ENCODE measurements around the gene FNIP1. TPM values are rescaled to one million over a fixed set of nuclear protein-coding genes. Genes with fewer than 3 reads are reported as not detected.
"Not testable (repeated sequence)": the region's sequence is repeated elsewhere in the genome, so short reads cannot be mapped to it uniquely, and the experiment has no call there.

FNIP1 gene
- polyA plus RNA-seq, 1 donor, result 21.4 TPM

- no peak for DNase-seq
Measured at GRCh38 chr5:131751506-131751905, 45.3 kb downstream of the FNIP1 start.

DNA sequence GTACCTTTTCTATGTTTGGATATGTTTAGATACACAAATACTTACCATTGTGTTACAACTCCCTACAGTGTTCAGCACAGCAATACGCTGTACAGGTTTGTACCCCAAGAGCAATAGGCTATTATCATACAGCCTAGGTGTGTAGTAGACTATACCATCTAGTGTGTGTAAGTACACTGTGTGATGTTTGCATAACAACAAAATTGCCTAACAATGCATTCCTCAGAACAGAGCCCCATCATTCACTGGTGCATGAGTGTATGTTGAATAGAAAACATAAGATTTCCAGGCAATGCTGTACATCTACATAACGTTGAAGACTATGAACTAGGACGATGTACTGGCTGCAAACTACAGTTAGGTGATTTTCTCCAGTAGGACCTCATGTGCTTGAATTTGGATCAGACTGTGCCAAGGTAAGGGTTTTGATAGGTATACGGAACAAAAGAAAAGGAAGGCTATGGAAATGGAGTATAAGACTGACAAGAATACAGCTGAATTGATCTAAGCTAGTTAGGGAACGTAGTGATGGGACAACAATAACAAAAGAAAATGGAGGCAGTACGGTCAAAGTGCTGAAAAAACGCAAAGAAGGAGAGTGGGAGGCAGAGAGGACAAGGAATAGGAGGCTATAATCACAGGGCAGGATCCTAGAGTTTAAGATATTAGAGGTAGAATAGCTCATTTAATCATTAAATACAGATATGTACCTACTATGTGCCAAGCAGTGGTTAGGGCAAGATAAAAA is 46.9 kb downstream of the FNIP1 start:
- DNase-seq, result no peak

DNA sequence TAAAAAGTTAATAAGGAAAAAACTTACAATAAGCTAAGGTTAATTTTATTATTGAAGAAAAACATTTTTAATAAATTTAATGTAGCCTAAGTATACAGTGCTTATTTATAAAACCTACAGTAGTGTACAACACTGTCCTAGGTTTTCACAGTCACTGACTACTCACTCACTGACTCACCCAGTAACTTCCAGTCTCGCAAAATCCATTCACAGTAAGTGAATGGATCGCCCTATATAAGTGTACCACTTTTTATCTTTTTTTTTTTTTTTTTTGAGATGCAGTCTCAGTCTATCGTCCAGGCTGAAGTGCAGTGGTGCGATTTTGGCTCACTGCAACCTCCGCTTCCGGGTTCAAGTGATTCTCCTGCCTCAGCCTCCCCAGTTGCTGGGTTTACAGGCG is 47.7 kb downstream of the FNIP1 start:
- DNase-seq, result no peak

DNA sequence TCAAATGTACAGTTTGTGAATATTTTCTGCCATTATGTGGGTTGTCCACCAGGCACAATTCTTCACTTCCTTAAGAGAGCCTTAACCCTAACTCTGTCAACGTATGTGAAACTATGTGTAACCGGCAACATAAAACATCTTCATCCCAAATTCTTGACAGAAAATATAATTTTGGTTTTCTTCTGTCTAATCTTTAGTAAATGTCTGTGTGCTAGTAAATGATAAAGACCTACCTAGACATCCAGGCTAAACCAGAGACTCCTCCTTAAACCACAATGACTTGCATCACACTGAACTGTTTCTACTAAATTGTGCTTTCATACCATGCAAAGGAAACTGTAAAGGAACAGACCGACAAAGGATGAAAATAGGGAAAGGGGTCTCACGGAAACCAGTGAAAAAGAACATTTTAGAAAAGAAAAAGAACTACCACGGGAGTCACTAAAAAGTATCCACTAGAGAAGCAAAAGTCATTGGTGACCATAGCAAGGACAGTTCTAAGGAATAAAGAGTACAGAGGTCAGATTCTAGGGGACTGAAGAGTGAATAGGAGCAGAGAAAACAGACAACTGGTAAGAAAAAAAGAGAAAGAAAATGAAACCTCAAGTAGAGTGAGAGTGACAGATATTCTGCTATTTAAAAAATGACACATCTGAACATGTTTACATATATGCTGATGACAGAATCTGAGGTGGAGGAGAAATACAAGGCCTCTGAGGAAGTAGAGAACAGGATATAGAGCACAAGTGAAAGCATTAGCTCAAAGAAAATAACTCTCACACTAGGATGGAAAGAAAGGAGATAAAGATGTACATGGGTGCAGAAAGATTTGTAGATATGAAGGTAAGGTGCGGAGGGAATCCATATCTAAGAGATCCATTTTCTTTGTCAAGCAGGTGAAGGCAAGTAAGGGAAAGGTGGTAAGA is 49.4 kb downstream of the FNIP1 start:
- DNase-seq, result no peak

- DNase-seq, result no peak
Measured at GRCh38 chr5:131746423-131746822, 50.4 kb downstream of the FNIP1 start.

DNA sequence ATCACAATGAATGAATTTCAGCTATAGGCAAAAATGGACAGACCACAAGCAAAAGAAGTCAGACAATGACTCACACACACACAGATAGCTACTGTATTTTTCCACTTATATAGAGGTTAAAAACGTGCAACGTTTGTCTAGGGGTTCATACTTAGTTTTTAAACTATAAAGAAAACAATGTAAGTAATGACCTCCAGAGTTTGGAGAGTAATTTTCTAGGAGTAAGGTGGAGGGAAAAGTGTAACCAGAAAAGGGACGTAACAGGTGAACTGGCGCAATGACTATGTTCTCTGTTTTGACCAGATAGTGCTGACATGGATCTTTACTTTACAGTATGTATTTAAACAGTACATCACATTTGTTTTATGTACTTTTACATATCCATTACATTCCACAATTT is 51.1 kb downstream of the FNIP1 start:
- no peak for DNase-seq

DNA sequence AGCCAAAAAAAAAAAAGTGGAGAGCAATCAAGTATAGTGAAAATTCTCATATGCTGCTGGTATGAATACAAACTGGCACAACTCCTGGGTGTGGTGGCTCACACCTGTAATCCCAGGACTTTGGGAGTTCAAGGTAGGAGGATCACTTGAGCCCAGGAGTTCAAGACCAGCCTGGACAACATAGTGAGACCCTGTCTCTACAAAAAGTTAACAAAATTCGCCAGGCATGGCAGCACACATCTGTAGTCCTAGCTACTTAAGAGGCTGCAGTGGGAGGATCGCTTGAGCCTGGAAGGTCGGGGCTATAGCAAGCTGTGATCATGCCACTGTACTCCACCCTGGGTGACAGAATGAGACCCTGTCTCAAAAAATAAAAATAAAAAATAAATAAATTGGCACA is 51.7 kb downstream of the FNIP1 start:
- DNase-seq, result no peak

DNA sequence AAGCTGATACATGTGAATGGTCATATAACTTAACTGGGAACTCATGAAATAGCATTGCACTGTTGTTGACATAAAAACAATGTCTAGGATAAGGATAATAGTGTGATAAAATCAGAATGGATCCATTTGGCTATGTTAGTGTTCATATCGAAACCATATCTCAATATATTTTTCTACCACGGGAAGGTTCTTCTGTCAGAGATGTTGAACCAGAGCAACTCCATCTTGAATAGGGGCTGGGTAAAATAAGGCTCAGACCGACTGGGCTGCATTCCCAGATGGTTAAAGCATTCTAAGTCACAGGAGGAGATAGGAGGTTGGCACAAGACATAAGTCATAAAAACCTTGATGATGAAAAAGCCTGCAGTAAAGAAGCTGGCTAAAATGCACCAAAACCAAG is 56.3 kb downstream of the FNIP1 start:
- DNase-seq, result no peak

GRCh38 chr5:131735393-131735792 is 61.4 kb downstream of the FNIP1 start:
- no peak for DNase-seq

DNA sequence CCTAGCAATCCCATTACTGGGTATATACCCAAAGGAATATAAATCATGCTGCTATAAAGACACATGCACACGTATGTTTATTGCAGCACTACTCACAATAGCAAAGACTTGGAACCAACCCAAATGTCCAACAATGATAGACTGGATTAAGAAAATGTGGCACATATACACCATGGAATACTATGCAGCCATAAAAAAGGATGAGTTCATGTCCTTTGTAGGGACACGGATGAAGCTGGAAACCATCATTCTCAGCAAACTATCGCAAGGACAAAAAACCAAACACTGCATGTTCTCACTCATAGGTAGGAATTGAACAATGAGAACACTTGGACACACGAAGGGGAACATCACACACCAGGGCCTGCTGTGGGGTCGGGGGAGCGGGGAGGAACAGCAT is 61.9 kb downstream of the FNIP1 start:
- DNase-seq, result not testable (repeated sequence)

DNA sequence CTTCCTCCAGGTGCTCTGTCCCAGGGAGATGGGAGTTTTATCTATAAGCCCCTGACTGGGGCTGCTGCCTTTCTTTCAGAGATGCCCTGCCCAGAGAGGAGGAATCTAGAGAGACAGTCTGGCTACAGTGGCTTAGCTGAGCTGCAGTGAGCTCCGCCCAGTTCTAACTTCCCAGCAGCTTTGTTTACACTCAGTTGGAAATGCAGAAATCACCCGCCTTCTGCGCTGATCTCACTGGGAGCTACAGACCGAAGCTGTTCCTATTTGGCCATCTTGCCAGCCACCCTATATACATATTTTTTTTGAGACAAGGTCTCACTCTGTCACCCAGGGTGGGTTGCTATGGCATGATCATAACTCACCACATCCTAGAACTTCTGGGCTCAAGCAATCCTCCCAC is 67.5 kb downstream of the FNIP1 start:
- DNase-seq, result not testable (repeated sequence)

DNA sequence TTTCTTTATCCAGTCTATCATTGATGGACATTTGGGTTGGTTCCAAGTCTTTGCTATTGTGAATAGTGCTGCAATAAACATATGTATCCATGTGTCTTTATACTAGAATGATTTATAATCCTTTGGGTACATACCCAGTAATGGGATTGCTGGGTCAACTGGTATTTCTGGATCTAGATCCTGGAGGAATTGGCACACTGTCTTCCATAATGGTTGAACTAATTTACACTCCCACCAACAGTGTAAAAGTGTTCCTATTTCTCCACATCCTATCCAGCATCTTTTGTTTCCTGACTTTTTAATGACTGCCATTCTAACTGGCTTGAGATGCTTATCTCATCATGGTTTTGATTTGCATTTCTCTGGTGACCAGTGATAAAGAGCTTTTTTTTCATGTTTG is 72.7 kb downstream of the FNIP1 start:
- DNase-seq, result not testable (repeated sequence)

- DNase-seq, result no peak
Measured at GRCh38 chr5:131720714-131721113, 76.1 kb downstream of the FNIP1 start.

DNA sequence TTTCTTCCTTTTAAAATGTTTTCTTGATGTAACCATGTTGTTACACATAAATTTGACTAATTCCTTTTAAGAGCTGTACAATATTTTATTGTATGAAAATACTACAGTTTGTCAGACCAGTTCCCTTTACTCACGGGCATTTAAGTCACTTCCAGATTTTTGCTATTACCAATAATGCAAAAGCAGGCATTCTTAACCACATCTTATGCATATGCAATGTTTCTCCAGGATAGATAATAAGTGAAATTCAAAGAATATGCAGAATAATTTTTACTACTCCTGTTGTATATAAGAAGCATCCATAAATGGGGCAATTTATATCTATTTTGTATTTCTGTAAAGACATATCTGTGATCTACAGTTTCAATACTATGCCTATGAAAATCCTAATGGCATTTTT is 77.3 kb downstream of the FNIP1 start:
- DNase-seq, result no peak

GRCh38 chr5:131718487-131719014 is 78.3 kb downstream of the FNIP1 start:
- no peak for DNase-seq

GRCh38 chr5:131717164-131717563 is 79.7 kb downstream of the FNIP1 start:
- not testable (repeated sequence) for DNase-seq

DNA sequence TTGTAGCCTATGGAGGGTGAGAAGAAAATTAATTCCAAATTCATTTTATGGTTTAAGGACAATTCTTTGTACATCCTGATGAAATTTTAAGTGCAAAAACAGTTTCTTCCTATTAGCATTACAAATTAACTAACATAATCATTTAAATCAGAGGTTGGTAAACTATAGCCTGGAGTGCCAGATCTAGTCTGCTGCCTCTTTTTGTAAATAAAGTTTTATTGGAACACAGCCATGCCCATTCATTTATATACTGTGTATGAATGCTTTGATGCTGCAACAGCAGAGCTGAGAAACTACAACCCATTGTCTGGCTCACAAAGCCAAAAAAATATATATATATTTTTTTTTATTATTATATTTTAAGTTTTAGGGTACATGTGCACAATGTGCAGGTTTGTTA is 80.2 kb downstream of the FNIP1 start:
- DNase-seq, result no peak

- DNase-seq, result no peak
Measured at GRCh38 chr5:131710391-131710790, 86.4 kb downstream of the FNIP1 start.

GRCh38 chr5:131709043-131709442 is 87.8 kb downstream of the FNIP1 start:
- DNase-seq, result no peak

- no peak for DNase-seq
Measured at GRCh38 chr5:131706281-131706680, 90.5 kb downstream of the FNIP1 start.

DNA sequence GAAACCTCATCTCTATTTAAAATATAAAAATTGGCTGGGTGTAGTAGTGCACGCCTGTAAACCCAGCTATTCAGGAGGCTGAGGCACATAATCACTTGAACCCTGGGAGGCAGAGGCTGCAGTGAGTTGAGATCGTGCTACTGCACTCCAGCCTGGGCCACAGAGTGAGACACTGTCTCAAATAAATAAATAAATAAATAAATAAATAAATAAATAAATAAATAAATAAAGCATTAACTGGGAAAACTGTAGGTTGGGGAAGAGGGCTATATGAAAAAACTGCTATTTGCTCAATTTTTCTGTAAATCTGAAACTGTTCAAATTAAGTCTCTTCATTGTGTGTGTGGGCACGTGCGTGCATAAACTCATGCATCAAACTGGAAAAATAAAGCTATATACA is 101.9 kb downstream of the FNIP1 start:
- no peak for DNase-seq

- no peak for DNase-seq
Measured at GRCh38 chr5:131693894-131694293, 102.9 kb downstream of the FNIP1 start.

DNA sequence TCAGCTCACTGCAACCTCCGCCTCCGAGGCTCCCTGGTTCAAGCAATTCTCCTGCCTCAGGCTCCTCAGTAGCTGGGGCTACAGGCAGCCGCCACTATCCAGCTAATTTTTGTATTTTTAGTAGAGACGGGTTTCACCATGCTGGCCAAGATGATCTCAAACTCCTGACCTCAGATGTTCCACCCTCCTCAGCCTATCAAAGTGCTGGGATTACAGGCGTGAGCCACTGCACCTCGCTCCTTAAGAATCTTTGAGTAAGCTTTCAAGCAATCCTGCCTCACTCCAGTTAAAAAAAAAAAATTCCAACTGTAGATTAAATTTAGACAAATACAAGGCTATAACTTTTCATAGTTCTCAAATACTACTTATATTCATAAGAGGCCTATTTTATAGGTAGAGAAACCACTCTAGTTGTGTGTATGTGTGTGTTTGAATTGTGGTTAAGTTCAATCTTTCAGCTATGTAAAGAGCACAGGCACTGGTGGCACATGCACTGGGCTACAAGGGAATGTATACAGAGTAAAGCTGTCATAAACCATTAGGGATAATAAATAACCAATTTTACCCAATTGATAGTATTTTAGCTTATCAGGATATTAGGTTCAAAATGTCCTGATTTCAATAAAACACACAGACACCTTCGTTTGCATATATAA is 111.2 kb downstream of the FNIP1 start:
- DNase-seq, result no peak
